Ishikawa (cell line): Measurements from ENCODE around the gene RPL31.

Source experiments
- EP300 ChIP-seq: IDR thresholded peaks from 2 replicates; pipeline ENCODE4 v1.6.1; 2012; ENCODE audit warnings: borderline replicate concordance
- NFIC ChIP-seq: IDR thresholded peaks from 2 replicates; pipeline ENCODE4 v1.6.1; 2012
- TF ChIP-seq, protein P1 (sequence below): IDR thresholded peaks from 2 replicates; pipeline ENCODE4 v1.6.1; 2012
- TF ChIP-seq, protein P2 (sequence below): IDR thresholded peaks from 2 replicates; pipeline ENCODE4 v1.6.1; 2012
- TF ChIP-seq, protein P3 (sequence below): IDR thresholded peaks from 2 replicates; pipeline ENCODE4 v1.6.1; 2012; ENCODE audit warnings: low read depth, mild to moderate bottlenecking

DNA sequence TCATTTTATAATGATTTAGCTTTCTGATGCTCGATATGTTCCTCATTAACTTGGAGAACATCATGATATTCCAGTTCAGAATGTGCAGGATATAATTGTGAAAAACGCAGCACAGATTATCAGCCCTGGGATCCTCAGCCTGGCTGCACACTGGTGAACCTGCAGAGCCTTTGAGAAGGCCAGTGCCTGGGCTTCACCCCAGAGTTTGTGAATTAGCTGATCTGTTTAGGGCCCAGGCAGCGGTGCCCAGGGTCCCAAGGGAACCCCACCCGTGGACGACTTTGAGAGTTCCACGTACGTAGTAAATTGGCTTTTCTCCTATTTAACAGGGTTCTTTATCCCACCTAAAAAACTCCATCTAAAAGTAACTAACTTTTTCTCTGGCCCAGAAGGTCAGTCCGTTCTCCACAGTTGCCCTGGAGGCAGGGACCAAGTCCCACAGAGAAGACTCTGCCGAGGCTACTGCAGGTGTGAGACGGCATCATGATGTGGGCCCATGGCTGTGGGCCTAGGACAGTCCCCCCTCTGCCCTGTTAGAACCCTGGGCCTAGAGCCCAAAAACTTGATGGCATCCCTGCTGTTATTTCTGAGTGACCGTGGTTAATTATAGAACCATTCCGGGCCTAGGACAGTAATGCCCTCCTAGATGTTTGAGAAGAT is 39.6 kb upstream of the RPL31 start:
- TF ChIP-seq, protein P1, sequence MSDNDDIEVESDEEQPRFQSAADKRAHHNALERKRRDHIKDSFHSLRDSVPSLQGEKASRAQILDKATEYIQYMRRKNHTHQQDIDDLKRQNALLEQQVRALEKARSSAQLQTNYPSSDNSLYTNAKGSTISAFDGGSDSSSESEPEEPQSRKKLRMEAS = no peak
- no peak for TF ChIP-seq EP300
- TF ChIP-seq, protein P2, sequence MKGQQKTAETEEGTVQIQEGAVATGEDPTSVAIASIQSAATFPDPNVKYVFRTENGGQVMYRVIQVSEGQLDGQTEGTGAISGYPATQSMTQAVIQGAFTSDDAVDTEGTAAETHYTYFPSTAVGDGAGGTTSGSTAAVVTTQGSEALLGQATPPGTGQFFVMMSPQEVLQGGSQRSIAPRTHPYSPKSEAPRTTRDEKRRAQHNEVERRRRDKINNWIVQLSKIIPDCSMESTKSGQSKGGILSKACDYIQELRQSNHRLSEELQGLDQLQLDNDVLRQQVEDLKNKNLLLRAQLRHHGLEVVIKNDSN = no peak
- TF ChIP-seq, protein P3, sequence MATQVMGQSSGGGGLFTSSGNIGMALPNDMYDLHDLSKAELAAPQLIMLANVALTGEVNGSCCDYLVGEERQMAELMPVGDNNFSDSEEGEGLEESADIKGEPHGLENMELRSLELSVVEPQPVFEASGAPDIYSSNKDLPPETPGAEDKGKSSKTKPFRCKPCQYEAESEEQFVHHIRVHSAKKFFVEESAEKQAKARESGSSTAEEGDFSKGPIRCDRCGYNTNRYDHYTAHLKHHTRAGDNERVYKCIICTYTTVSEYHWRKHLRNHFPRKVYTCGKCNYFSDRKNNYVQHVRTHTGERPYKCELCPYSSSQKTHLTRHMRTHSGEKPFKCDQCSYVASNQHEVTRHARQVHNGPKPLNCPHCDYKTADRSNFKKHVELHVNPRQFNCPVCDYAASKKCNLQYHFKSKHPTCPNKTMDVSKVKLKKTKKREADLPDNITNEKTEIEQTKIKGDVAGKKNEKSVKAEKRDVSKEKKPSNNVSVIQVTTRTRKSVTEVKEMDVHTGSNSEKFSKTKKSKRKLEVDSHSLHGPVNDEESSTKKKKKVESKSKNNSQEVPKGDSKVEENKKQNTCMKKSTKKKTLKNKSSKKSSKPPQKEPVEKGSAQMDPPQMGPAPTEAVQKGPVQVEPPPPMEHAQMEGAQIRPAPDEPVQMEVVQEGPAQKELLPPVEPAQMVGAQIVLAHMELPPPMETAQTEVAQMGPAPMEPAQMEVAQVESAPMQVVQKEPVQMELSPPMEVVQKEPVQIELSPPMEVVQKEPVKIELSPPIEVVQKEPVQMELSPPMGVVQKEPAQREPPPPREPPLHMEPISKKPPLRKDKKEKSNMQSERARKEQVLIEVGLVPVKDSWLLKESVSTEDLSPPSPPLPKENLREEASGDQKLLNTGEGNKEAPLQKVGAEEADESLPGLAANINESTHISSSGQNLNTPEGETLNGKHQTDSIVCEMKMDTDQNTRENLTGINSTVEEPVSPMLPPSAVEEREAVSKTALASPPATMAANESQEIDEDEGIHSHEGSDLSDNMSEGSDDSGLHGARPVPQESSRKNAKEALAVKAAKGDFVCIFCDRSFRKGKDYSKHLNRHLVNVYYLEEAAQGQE = no peak
- no peak for TF ChIP-seq NFIC
